HepG2 (cell line): ENCODE results near the gene CASZ1. TPM values are rescaled to one million over a fixed set of nuclear protein-coding genes. Genes with fewer than 3 reads are reported as not detected.

Experiments
- ATAC-seq: fragments of 200-7000 bp; cut with Tn5 transposase; 3 replicates; pipeline ENCODE4 v1.9.1; 2020; ENCODE audit warnings: mild to moderate bottlenecking, moderate library complexity
- BruUV-seq: library from RNA; stranded (reverse); fragments of 400-500 nt; replicated peaks from 2 replicates; lab custom pipeline; 2021; lab: Mats Ljungman, UMichigan
- CTCF ChIA-PET: fragments of 300-600 bp; formaldehyde crosslinking; extraction: SDS; loops from one replicate; lab custom pipeline; 2021; ENCODE audit warnings: low total read pairs, inconsistent platforms, low intra/inter-chr PET ratio; lab: Yijun Ruan, JAX
- POLR2A ChIA-PET: fragments of 350-600 bp; sonication (Branson Sonifier 250); formaldehyde crosslinking; loops from one replicate; lab custom pipeline; 2020; ENCODE audit warnings: antibody characterized with exemption, inconsistent platforms; lab: Yijun Ruan, JAX
- DNase-seq: peaks from one replicate; pipeline ENCODE4 v3.0.0-alpha.2; 2015; ENCODE audit warnings: low spot score
- FAIRE-seq: peaks from 3 replicates; lab custom pipeline; 2011; peaks lifted over from hg19 to GRCh38; lab: Jason Lieb, UNC
- H2AFZ ChIP-seq: one replicate; pipeline ENCODE4 v1.6.1; 2011; ENCODE audit warnings: low read length, inconsistent platforms
- H3K27ac ChIP-seq: fragments of 300-600 bp; 3 replicates; pipeline ENCODE4 v1.8.0; 2011; ENCODE audit warnings: mixed run types, mild to moderate bottlenecking, mixed read lengths, low read length, inconsistent platforms; ENCODE audit not compliant: insufficient read depth; ENCODE audit errors: extremely low read length
- H3K27me3 ChIP-seq, 2 experiments: fragments of 200-600 bp in 1 of 2; 2 replicates in 1 of 2; 3 replicates in 1 of 2; pipeline versions ENCODE4 v1.6.0 to v1.8.0; 2011; ENCODE audit warnings: low read length in 2 of 2, mild to moderate bottlenecking in 2 of 2, moderate library complexity in 2 of 2, inconsistent platforms in 1 of 2; ENCODE audit not compliant: insufficient read depth in 2 of 2, control insufficient read depth in 1 of 2
- H3K36me3 ChIP-seq, 2 experiments: fragments of 200-600 bp in 1 of 2; replicated peaks in 1 of 2; 2 replicates in 1 of 2; 3 replicates in 1 of 2; pipeline versions ENCODE4 v1.5.1 to v1.8.0; 2011; ENCODE audit warnings: low read length in 2 of 2, inconsistent platforms in 1 of 2; ENCODE audit not compliant: insufficient read depth in 2 of 2, control insufficient read depth in 1 of 2
- H3K4me1 ChIP-seq: 2 replicates; pipeline ENCODE4 v1.5.1; 2012; ENCODE audit warnings: low read length, inconsistent platforms; ENCODE audit not compliant: insufficient read depth
- H3K4me2 ChIP-seq: 2 replicates; pipeline ENCODE4 v1.6.0; 2011; ENCODE audit warnings: low read depth, low read length, inconsistent platforms
- H3K4me3 ChIP-seq, 3 experiments: fragments of 200-600 bp in 1 of 3; sonication (generic), shearing (Covaris generic) in 1 of 3; replicated peaks in 1 of 3; 2 replicates each; pipeline ENCODE4 v1.5.1; 2011 to 2016; ENCODE audit warnings: low read length in 3 of 3, inconsistent platforms in 2 of 3, low read depth in 2 of 3, mild to moderate bottlenecking in 2 of 3, control low read depth in 1 of 3, mixed read lengths in 1 of 3; ENCODE audit not compliant: insufficient read depth in 1 of 3
- H3K79me2 ChIP-seq: one replicate; pipeline ENCODE4 v1.6.1; 2011; ENCODE audit warnings: low read length, inconsistent platforms; ENCODE audit not compliant: insufficient read depth
- H3K9ac ChIP-seq: 2 replicates; pipeline ENCODE4 v1.6.0; 2011; ENCODE audit warnings: mild to moderate bottlenecking, low read depth, low read length, inconsistent platforms; ENCODE audit not compliant: insufficient read depth
- H3K9me3 ChIP-seq: 2 replicates; pipeline ENCODE4 v1.5.1; 2012; ENCODE audit warnings: mild to moderate bottlenecking, low read length
- H4K20me1 ChIP-seq: 2 replicates; pipeline ENCODE4 v1.6.0; 2011; ENCODE audit warnings: inconsistent platforms, mild to moderate bottlenecking, low read length, moderate library complexity; ENCODE audit not compliant: insufficient read depth
- CHD4 ChIP-seq: fragments of 200-600 bp; sonication (generic); IDR thresholded peaks from 2 replicates; pipeline ENCODE4 v1.7.0; 2017; ENCODE audit warnings: mild to moderate bottlenecking, low read length, borderline replicate concordance
- GTF2F1 ChIP-seq: fragments of 150-350 bp; IDR thresholded peaks from 2 replicates; pipeline ENCODE4 v1.6.1; 2014; ENCODE audit warnings: low read length
- JUND ChIP-seq: sonication (generic); formaldehyde crosslinking; IDR thresholded peaks from 2 replicates; pipeline ENCODE4 v1.8.0; 2022; ENCODE audit warnings: mild to moderate bottlenecking, missing genetic modification reagents
- RAD51 ChIP-seq: fragments of 450-650 bp; IDR thresholded peaks from 2 replicates; pipeline ENCODE4 v1.6.1; 2016; ENCODE audit warnings: borderline replicate concordance
- WGBS: methylation state at CpG from one replicate; pipeline ENCODE4 v1.1.6; 2017; ENCODE audit warnings: low lambda C conversion rate; 5-methylcytosine and 5-hydroxymethylcytosine counted together
- in situ Hi-C: cut with HindIII; loops from 2 replicates; pipeline ENCODE4 v1.10.0; 2017; ENCODE audit warnings: low pct_unique_long_range_greater_than_20kb; ENCODE audit not compliant: extremely low pct_ligation_motif_present
- intact Hi-C: fragments of 100-400 bp; cut with micrococcal nuclease; formaldehyde crosslinking; loops from one replicate; pipeline ENCODE4 v1.10.0; 2022; ENCODE audit not compliant: unreplicated experiment
- polyA plus RNA-seq, 8 experiments: library from polyadenylated mRNA; depleted of rRNA in 3 of 8; stranded (reverse) in 7 of 8; unstranded in 1 of 8; fragments of >200 nt; fragmentation: Illumina TruSeq in 4 of 8; extraction: Trizol in 4 of 8; gene quantifications; 2 replicates each; pipeline versions ENCODE4 v1.2.1 to v1.2.3, GENCODE V29; 2011 to 2016; ENCODE audit warnings: low read depth in 4 of 8, missing spikeins in 1 of 8, mixed read lengths in 1 of 8; ENCODE audit not compliant: insufficient read depth in 1 of 8
- total RNA-seq, 5 experiments: library from RNA; depleted of rRNA; stranded (reverse); fragments of >200 nt; fragmentation: Illumina TruSeq; extraction: Trizol; gene quantifications; 2 replicates each; pipeline ENCODE4 v1.2.3, GENCODE V29; 2016; ENCODE audit warnings: low read depth in 1 of 5
- TF ChIP-seq, protein P1 (sequence below): fragments of 450-650 bp; IDR thresholded peaks from 2 replicates; pipeline ENCODE4 v1.6.1; 2016
- TF ChIP-seq, protein P2 (sequence below): sonication (generic); formaldehyde crosslinking; IDR thresholded peaks from 2 replicates; pipeline ENCODE4 v1.5.0; 2020; ENCODE audit warnings: missing genetic modification reagents
- TF ChIP-seq, protein P3 (sequence below): sonication (generic); formaldehyde crosslinking; IDR thresholded peaks from 2 replicates; pipeline ENCODE4 v1.5.1; 2020; ENCODE audit warnings: mild to moderate bottlenecking, missing genetic modification reagents, borderline replicate concordance

The CASZ1 gene
- total and polyA plus RNA-seq, 2 of the 13 experiments (the other 11 are each of a cell fraction or from before 2014, with no cell fraction given): 1.9 to 3.7 TPM

- TF ChIP-seq, protein P1, sequence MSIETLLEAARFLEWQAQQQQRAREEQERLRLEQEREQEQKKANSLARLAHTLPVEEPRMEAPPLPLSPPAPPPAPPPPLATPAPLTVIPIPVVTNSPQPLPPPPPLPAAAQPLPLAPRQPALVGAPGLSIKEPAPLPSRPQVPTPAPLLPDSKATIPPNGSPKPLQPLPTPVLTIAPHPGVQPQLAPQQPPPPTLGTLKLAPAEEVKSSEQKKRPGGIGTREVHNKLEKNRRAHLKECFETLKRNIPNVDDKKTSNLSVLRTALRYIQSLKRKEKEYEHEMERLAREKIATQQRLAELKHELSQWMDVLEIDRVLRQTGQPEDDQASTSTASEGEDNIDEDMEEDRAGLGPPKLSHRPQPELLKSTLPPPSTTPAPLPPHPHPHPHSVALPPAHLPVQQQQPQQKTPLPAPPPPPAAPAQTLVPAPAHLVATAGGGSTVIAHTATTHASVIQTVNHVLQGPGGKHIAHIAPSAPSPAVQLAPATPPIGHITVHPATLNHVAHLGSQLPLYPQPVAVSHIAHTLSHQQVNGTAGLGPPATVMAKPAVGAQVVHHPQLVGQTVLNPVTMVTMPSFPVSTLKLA: no peak
- no peak for TF ChIP-seq CHD4
- TF ChIP-seq, all 625 proteins: peak for 2
These were observed 27.9 kb downstream of the CASZ1 start (continued) for GRCh38 chr1:10768552-10768951.

GRCh38 chr1:10767282-10767681 lies 29.2 kb downstream of the CASZ1 start:
- WGBS: 49% methylated on average over 5 of the region's 9 CpGs
- no peak for TF ChIP-seq JUND
- TF ChIP-seq, protein P2, sequence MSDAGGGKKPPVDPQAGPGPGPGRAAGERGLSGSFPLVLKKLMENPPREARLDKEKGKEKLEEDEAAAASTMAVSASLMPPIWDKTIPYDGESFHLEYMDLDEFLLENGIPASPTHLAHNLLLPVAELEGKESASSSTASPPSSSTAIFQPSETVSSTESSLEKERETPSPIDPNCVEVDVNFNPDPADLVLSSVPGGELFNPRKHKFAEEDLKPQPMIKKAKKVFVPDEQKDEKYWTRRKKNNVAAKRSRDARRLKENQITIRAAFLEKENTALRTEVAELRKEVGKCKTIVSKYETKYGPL (CRISPR knock-in tag): no peak
- TF ChIP-seq, protein P3, sequence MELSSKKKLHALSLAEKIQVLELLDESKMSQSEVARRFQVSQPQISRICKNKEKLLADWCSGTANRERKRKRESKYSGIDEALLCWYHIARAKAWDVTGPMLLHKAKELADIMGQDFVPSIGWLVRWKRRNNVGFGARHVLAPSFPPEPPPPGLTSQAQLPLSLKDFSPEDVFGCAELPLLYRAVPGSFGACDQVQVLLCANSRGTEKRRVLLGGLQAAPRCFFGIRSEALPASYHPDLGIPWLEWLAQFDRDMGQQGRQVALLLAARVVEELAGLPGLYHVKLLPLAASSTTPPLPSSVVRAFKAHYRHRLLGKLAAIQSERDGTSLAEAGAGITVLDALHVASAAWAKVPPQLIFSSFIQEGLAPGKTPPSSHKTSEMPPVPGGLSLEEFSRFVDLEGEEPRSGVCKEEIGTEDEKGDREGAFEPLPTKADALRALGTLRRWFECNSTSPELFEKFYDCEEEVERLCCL: no peak
- TF ChIP-seq GTF2F1: no peak
- no peak for TF ChIP-seq RAD51
- ChIA-PET CTCF (no interaction called here), POLR2A (no interaction called here)
- Histone ChIP-seq H3K27me3 (peaks cover 1 to 43% of the 10 kb centered on the region in 2 experiments; a peak in 3 of 5 replicates), H2AFZ (no peak overlapping the region), H3K9ac (no peak overlapping the region), H3K27ac (no peak overlapping the region), H3K9me3 (no peaks in the 10 kb centered on the region), H3K4me2 (no peak overlapping the region), H3K79me2 (no peaks in the 10 kb centered on the region), H3K4me1 (no peaks in the 10 kb centered on the region), H4K20me1 (no peaks in the 10 kb centered on the region), H3K36me3 (no peaks in the 10 kb centered on the region), H3K4me3 (no peak overlapping the region)
- no TSS peak for BruUV-seq
- ATAC-seq: no peak
- in situ Hi-C loops (no loop called here), intact Hi-C loops (no loop called here)
- FAIRE-seq: no peak
- DNase-seq: no peak
